Measurements from ENCODE around the gene SPDYA.

SPDYA gene

GRCh38 chr2:28869494-28870145 lies 59.0 kb downstream of the SPDYA start:
- no peak for DNase-seq (ENCODE audit: low read depth)
- in situ Hi-C loops (cut with HindIII; ENCODE audit: low sequenced_read_pairs): no loop called here

GRCh38 chr2:28870146-28870891 lies 59.7 kb downstream of the SPDYA start, which contains the start of gene TRMT61B:
TRMT61B (minus strand) TSS chr2:28870309; CDS start chr2:28870277, 32 bp downstream.
- in situ Hi-C loops (cut with HindIII; ENCODE audit: low sequenced_read_pairs): no loop called here
- TF ChIP-seq CTCF (IDR thresholded peaks at IDR 0.05; ENCODE audit: low read depth, low read length, missing control alignments): no peak
- peak within 1 kb of the TSS; percentile 71 for H3K4me3 ChIP-seq (ENCODE audit: low read depth, low read length)
- DNase-seq (ENCODE audit: low read depth): peak; percentile 84

More at GRCh38 chr2:28869494-28870145, 59.0 kb downstream of the SPDYA start:
- H3K4me3 ChIP-seq (ENCODE audit: low read depth, low read length): peak overlapping the region; percentile 71
- TF ChIP-seq CTCF (IDR thresholded peaks at IDR 0.05; ENCODE audit: low read depth, low read length, missing control alignments): no peak

GRCh38 chr2:28871620-28872019 lies 61.0 kb downstream of the SPDYA start:
- no peak overlapping the region for H3K4me3 ChIP-seq (ENCODE audit: low read depth, low read length)
- TF ChIP-seq CTCF (IDR thresholded peaks at IDR 0.05; ENCODE audit: low read depth, low read length, missing control alignments): no peak
- in situ Hi-C loops (cut with HindIII; ENCODE audit: low sequenced_read_pairs): no loop called here
- DNase-seq (ENCODE audit: low read depth): no peak

GRCh38 chr2:28880193-28880592 lies 69.6 kb downstream of the SPDYA start:
- no peak for DNase-seq (ENCODE audit: low read depth)
- H3K4me3 ChIP-seq (ENCODE audit: low read depth, low read length): no peak overlapping the region
- TF ChIP-seq CTCF (IDR thresholded peaks at IDR 0.05; ENCODE audit: low read depth, low read length, missing control alignments): no peak
- in situ Hi-C loops (cut with HindIII; ENCODE audit: low sequenced_read_pairs): no loop called here

- H3K4me3 ChIP-seq (ENCODE audit: low read depth, low read length): no peak overlapping the region
- no peak for TF ChIP-seq CTCF (IDR thresholded peaks at IDR 0.05; ENCODE audit: low read depth, low read length, missing control alignments)
- in situ Hi-C loops (cut with HindIII; ENCODE audit: low sequenced_read_pairs): no loop called here
- DNase-seq (ENCODE audit: low read depth): no peak
These were observed 82.9 kb downstream of the SPDYA start for GRCh38 chr2:28893488-28893887.

- peak; percentile 95 for DNase-seq (ENCODE audit: low read depth)
- in situ Hi-C loops (cut with HindIII; ENCODE audit: low sequenced_read_pairs): no loop called here
- no peak for TF ChIP-seq CTCF (IDR thresholded peaks at IDR 0.05; ENCODE audit: low read depth, low read length, missing control alignments)
- peak within 1 kb of the TSS; percentile 87 for H3K4me3 ChIP-seq (ENCODE audit: low read depth, low read length)
These were observed 84.0 kb downstream of the SPDYA start, which contains the start of gene WDR43 for GRCh38 chr2:28894470-28895188. WDR43 (plus strand) TSS chr2:28894667; CDS start chr2:28894699, 32 bp downstream.
